Measurements from ENCODE around the gene GNAL.

GNAL gene

DNA sequence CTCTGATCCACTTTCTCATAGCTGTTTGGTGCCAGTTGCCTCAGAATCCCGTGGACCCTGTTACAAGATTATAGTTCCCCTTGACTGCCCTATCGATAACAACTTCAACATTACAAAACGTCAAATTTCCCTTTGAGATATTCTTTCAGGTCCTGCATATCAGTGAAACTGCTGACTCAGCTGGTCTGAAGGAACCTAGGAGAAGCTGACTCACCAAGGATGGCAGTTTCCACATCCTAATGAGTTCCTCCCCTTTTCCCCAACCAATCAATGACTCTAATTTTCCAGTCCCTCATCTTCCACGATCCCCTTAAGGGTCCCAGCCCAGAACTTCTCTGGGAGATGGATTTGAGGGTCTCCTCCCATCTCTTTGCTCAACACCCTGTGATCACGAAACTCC is 27.6 kb upstream of the GNAL start:
- ATAC-seq = no peak
- TF ChIP-seq ARNTL (CRISPR knock-in tag; IDR thresholded peaks at IDR 0.05; ENCODE audit: borderline replicate concordance, low read depth) (no peak), CSDC2 (CRISPR knock-in tag; IDR thresholded peaks at IDR 0.05) (no peak), PATZ1 (CRISPR knock-in tag; IDR thresholded peaks at IDR 0.05; ENCODE audit: borderline replicate concordance) (no peak)

DNA sequence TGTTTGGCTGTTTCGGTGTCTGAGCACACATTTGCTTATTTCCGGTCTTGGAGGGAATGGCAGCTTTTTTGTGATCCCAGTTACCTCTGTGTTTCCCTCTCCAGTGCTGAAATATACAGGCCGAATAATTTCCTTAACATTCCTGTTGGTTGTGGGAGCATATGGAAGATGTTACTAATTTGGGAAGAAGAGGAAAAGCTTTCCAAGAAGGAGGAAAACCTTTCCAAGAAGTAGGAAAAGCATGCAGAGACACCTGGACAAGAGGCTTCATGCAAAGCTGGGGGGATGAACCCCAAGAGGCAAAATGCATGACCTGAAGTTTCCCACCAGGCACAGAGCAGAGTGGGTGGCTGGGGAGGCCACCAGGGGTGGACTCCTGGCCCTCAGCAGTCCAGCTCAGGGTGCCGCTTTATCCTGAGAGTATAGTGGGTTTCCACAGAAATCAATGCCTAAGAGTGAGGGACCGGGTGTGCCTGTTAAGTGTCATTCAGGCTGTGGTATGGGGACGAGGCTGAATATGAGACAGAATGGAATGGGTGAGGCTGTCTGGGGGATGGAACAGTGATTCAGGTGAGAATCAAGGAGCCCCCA is 25.5 kb upstream of the GNAL start:
- TF ChIP-seq SNAI2 (CRISPR knock-in tag; IDR thresholded peaks at IDR 0.05) = no peak
- no peak for TF ChIP-seq CSDC2 (CRISPR knock-in tag; IDR thresholded peaks at IDR 0.05)
- no peak for TF ChIP-seq TCF4 (CRISPR knock-in tag; IDR thresholded peaks at IDR 0.05; ENCODE audit: borderline replicate concordance)
- TF ChIP-seq TSHZ2 (CRISPR knock-in tag; IDR thresholded peaks at IDR 0.05) = no peak
- TF ChIP-seq PPARA (CRISPR knock-in tag; IDR thresholded peaks at IDR 0.05; ENCODE audit: borderline replicate concordance) = no peak
- no peak for TF ChIP-seq ZC3H10 (CRISPR knock-in tag; IDR thresholded peaks at IDR 0.05)
- TF ChIP-seq PATZ1 (CRISPR knock-in tag; IDR thresholded peaks at IDR 0.05; ENCODE audit: borderline replicate concordance) = no peak
- TF ChIP-seq ESRRG (CRISPR knock-in tag; IDR thresholded peaks at IDR 0.05) = no peak
- no peak for TF ChIP-seq POU6F1 (CRISPR knock-in tag; IDR thresholded peaks at IDR 0.05; ENCODE audit: borderline replicate concordance, low read depth)
- TF ChIP-seq RARB (CRISPR knock-in tag; IDR thresholded peaks at IDR 0.05) = no peak
- no peak for TF ChIP-seq ARNTL (CRISPR knock-in tag; IDR thresholded peaks at IDR 0.05; ENCODE audit: borderline replicate concordance, low read depth)
- TF ChIP-seq TOX (CRISPR knock-in tag; IDR thresholded peaks at IDR 0.05; ENCODE audit: borderline replicate concordance) = no peak
- TF ChIP-seq ZNF70 (CRISPR knock-in tag; IDR thresholded peaks at IDR 0.05) = no peak
- no peak for TF ChIP-seq GLIS3 (CRISPR knock-in tag; IDR thresholded peaks at IDR 0.05)
- TF ChIP-seq ZNF565 (CRISPR knock-in tag; conservative IDR thresholded peaks at IDR 0.05; ENCODE audit: low read depth) = no peak
- TF ChIP-seq ZFP30 (CRISPR knock-in tag; IDR thresholded peaks at IDR 0.05) = no peak
- no peak for ATAC-seq

GRCh38 chr18:11664286-11664685 is 24.8 kb upstream of the GNAL start:
- ATAC-seq = no peak
- no peak for TF ChIP-seq CSDC2 (CRISPR knock-in tag; IDR thresholded peaks at IDR 0.05)
- no peak for TF ChIP-seq ZFP30 (CRISPR knock-in tag; IDR thresholded peaks at IDR 0.05)
- TF ChIP-seq, protein P1, sequence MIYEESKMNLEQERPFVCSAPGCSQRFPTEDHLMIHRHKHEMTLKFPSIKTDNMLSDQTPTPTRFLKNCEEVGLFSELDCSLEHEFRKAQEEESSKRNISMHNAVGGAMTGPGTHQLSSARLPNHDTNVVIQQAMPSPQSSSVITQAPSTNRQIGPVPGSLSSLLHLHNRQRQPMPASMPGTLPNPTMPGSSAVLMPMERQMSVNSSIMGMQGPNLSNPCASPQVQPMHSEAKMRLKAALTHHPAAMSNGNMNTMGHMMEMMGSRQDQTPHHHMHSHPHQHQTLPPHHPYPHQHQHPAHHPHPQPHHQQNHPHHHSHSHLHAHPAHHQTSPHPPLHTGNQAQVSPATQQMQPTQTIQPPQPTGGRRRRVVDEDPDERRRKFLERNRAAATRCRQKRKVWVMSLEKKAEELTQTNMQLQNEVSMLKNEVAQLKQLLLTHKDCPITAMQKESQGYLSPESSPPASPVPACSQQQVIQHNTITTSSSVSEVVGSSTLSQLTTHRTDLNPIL (CRISPR knock-in tag; IDR thresholded peaks at IDR 0.05; ENCODE audit: low read depth) = no peak
- TF ChIP-seq POU6F1 (CRISPR knock-in tag; IDR thresholded peaks at IDR 0.05; ENCODE audit: borderline replicate concordance, low read depth) = no peak
- TF ChIP-seq GLIS3 (CRISPR knock-in tag; IDR thresholded peaks at IDR 0.05) = no peak
- TF ChIP-seq ARNTL (CRISPR knock-in tag; IDR thresholded peaks at IDR 0.05; ENCODE audit: borderline replicate concordance, low read depth) = no peak
- no peak for TF ChIP-seq ZNF565 (CRISPR knock-in tag; conservative IDR thresholded peaks at IDR 0.05; ENCODE audit: low read depth)
- TF ChIP-seq, protein P2, sequence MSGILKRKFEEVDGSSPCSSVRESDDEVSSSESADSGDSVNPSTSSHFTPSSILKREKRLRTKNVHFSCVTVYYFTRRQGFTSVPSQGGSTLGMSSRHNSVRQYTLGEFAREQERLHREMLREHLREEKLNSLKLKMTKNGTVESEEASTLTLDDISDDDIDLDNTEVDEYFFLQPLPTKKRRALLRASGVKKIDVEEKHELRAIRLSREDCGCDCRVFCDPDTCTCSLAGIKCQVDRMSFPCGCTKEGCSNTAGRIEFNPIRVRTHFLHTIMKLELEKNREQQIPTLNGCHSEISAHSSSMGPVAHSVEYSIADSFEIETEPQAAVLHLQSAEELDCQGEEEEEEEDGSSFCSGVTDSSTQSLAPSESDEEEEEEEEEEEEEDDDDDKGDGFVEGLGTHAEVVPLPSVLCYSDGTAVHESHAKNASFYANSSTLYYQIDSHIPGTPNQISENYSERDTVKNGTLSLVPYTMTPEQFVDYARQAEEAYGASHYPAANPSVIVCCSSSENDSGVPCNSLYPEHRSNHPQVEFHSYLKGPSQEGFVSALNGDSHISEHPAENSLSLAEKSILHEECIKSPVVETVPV (CRISPR knock-in tag; IDR thresholded peaks at IDR 0.05) = no peak
- TF ChIP-seq BACH2 (CRISPR knock-in tag; IDR thresholded peaks at IDR 0.05; ENCODE audit: borderline replicate concordance) = no peak
- no peak for TF ChIP-seq ZNF8 (CRISPR knock-in tag; IDR thresholded peaks at IDR 0.05)
- TF ChIP-seq TOX (CRISPR knock-in tag; IDR thresholded peaks at IDR 0.05; ENCODE audit: borderline replicate concordance) = no peak
- TF ChIP-seq TCF4 (CRISPR knock-in tag; IDR thresholded peaks at IDR 0.05; ENCODE audit: borderline replicate concordance) = no peak
- no peak for TF ChIP-seq ESRRG (CRISPR knock-in tag; IDR thresholded peaks at IDR 0.05)
- TF ChIP-seq ZC3H10 (CRISPR knock-in tag; IDR thresholded peaks at IDR 0.05) = no peak
- no peak for TF ChIP-seq RARB (CRISPR knock-in tag; IDR thresholded peaks at IDR 0.05)
